Activated CD4-positive, alpha-beta T cell treated with anti-CD3 and anti-CD28 coated beads for 4 hours (primary cell): Measurements from ENCODE around the gene TSACC.
A peak's percentile ranks its signal among the peaks of the same experiment; 100 is the strongest.
"Not testable (repeated sequence)": the region's sequence is repeated elsewhere in the genome, so short reads cannot be mapped to it uniquely, and the experiment has no call there.

Experiments used
- DNase-seq, 2 donors: peaks; one replicate each; pipeline ENCODE4 v3.0.0-alpha.2; 2020

Gene TSACC

GRCh38 chr1:156346636-156347035 lies 8.3 kb downstream of the TSACC start:
- no peak for DNase-seq

- DNase-seq: no peak
Measured at GRCh38 chr1:156347331-156347730, 9.0 kb downstream of the TSACC start.

GRCh38 chr1:156352481-156352880 lies 14.2 kb downstream of the TSACC start:
- DNase-seq: not testable (repeated sequence)

GRCh38 chr1:156356262-156356874 lies 18.0 kb downstream of the TSACC start:
- no peak for DNase-seq

GRCh38 chr1:156356875-156357534 lies 18.7 kb downstream of the TSACC start:
- peak; percentile 52 to 68 for DNase-seq

GRCh38 chr1:156357977-156358376 lies 19.7 kb downstream of the TSACC start:
- DNase-seq: no peak

GRCh38 chr1:156358641-156359040 lies 20.3 kb downstream of the TSACC start:
- no peak for DNase-seq

- DNase-seq: no peak
Measured at GRCh38 chr1:156359249-156359648, 20.9 kb downstream of the TSACC start.

GRCh38 chr1:156359973-156360372 lies 21.6 kb downstream of the TSACC start:
- DNase-seq: no peak

- DNase-seq: no peak
Measured at GRCh38 chr1:156360534-156360933, 22.2 kb downstream of the TSACC start.

- no peak for DNase-seq
Measured at GRCh38 chr1:156365754-156366153, 27.4 kb downstream of the TSACC start.

- DNase-seq: no peak
Measured at GRCh38 chr1:156366378-156367166, 28.2 kb downstream of the TSACC start.

GRCh38 chr1:156367383-156368156 lies 29.2 kb downstream of the TSACC start:
- no peak for DNase-seq

GRCh38 chr1:156368157-156368658 lies 29.9 kb downstream of the TSACC start:
- no peak for DNase-seq

- DNase-seq: peak in 1 of 2 donors; percentile 23
Measured at GRCh38 chr1:156368889-156369684, 30.8 kb downstream of the TSACC start, which contains the start of gene RHBG. RHBG (plus strand) TSS chr1:156369211; CDS start chr1:156369250, 39 bp downstream.

- DNase-seq: not testable (repeated sequence)
Measured at GRCh38 chr1:156369685-156370286, 31.5 kb downstream of the TSACC start.

GRCh38 chr1:156371553-156372264 lies 33.4 kb downstream of the TSACC start:
- DNase-seq: no peak

GRCh38 chr1:156372265-156372586 lies 33.9 kb downstream of the TSACC start:
- DNase-seq: no peak

GRCh38 chr1:156372876-156373275 lies 34.5 kb downstream of the TSACC start:
- no peak for DNase-seq

GRCh38 chr1:156373546-156373945 lies 35.2 kb downstream of the TSACC start:
- DNase-seq: no peak

GRCh38 chr1:156376146-156376545 lies 37.8 kb downstream of the TSACC start:
- DNase-seq: no peak
